ENCODE results near the gene TIE1. TPM values are rescaled to one million over a fixed set of nuclear protein-coding genes. Genes with fewer than 3 reads are reported as not detected.

TIE1 gene
- total and polyA plus RNA-seq, 2 of the 13 experiments (the other 11 are each of a cell fraction or from before 2014, with no cell fraction given), result 0.58 to 0.84 TPM

- DNase-seq (ENCODE audit: low spot score), result no peak
- Histone ChIP-seq H3K36me3 (replicated peaks in 1 of 2; ENCODE audit: control insufficient read depth in 1 of 2, insufficient read depth in 2 of 2, low read length in 2 of 2) (no peaks in the 10 kb centered on the region), H3K9me3 (ENCODE audit: low read length) (peaks cover 25% of the 10 kb centered on the region), H3K27me3 (ENCODE audit: control insufficient read depth in 1 of 2, insufficient read depth in 2 of 2, low read length in 2 of 2) (peaks cover 3 to 15% of the 10 kb centered on the region in 2 experiments; a peak in 3 of 5 replicates), H3K4me3 (replicated peaks in 1 of 3; ENCODE audit: insufficient read depth in 1 of 3, low read depth in 2 of 3, low read length in 3 of 3) (no peak overlapping the region), H3K27ac (ENCODE audit: extremely low read length, insufficient read depth, low read length) (no peak overlapping the region), H2AFZ (ENCODE audit: low read length) (no peak overlapping the region), H3K4me2 (ENCODE audit: low read depth, low read length) (no peak overlapping the region), H3K4me1 (ENCODE audit: insufficient read depth, low read length) (peaks cover 15% of the 10 kb centered on the region; the same call in 1 of the 2 replicates), H3K9ac (ENCODE audit: insufficient read depth, low read depth, low read length) (no peak overlapping the region), H4K20me1 (ENCODE audit: insufficient read depth, low read length) (no peaks in the 10 kb centered on the region), H3K79me2 (ENCODE audit: insufficient read depth, low read length) (no peaks in the 10 kb centered on the region)
- BruUV-seq (replicated peaks), result no TSS peak
- TF ChIP-seq SRF (IDR thresholded peaks at IDR 0.05; ENCODE audit: low read depth, low read length) (no peak), SMAD1 (CRISPR knock-in tag; IDR thresholded peaks at IDR 0.05; ENCODE audit: borderline replicate concordance, low read depth) (no peak), ZC3H4 (CRISPR knock-in tag; IDR thresholded peaks at IDR 0.05; ENCODE audit: borderline replicate concordance) (no peak), ZNF17 (CRISPR knock-in tag; IDR thresholded peaks at IDR 0.05) (no peak), ZNF124 (CRISPR knock-in tag; IDR thresholded peaks at IDR 0.05) (peak; percentile 54; the same call in 1 of the 2 replicates)
- 41% methylated on average over 5 of the region's 5 CpGs for WGBS (ENCODE audit: low lambda C conversion rate)
- FAIRE-seq, result no peak
- ATAC-seq, result no peak
- in situ Hi-C loops (cut with HindIII; ENCODE audit: extremely low pct_ligation_motif_present, low pct_unique_long_range_greater_than_20kb), result no loop called here
- POLR2A ChIA-PET, result no interaction called here
- intact Hi-C loops (cut with micrococcal nuclease; ENCODE audit: unreplicated experiment), result no loop called here
- CTCF ChIA-PET (ENCODE audit: low intra/inter-chr PET ratio, low total read pairs), result no interaction called here
These were observed 49.8 kb upstream of the TIE1 start for GRCh38 chr1:43251024-43251423.

- ChIA-PET CTCF (ENCODE audit: low intra/inter-chr PET ratio, low total read pairs) (no interaction called here), POLR2A (no interaction called here)
- Histone ChIP-seq H3K36me3 (replicated peaks in 1 of 2; ENCODE audit: control insufficient read depth in 1 of 2, insufficient read depth in 2 of 2, low read length in 2 of 2) (no peaks in the 10 kb centered on the region), H3K9me3 (ENCODE audit: low read length) (peaks cover 13% of the 10 kb centered on the region), H3K79me2 (ENCODE audit: insufficient read depth, low read length) (no peaks in the 10 kb centered on the region), H3K9ac (ENCODE audit: insufficient read depth, low read depth, low read length) (no peak overlapping the region), H2AFZ (ENCODE audit: low read length) (no peak overlapping the region), H3K4me1 (ENCODE audit: insufficient read depth, low read length) (peaks cover 9% of the 10 kb centered on the region; the same call in 1 of the 2 replicates), H3K4me2 (ENCODE audit: low read depth, low read length) (no peak overlapping the region), H3K4me3 (replicated peaks in 1 of 3; ENCODE audit: insufficient read depth in 1 of 3, low read depth in 2 of 3, low read length in 3 of 3) (no peak overlapping the region), H3K27ac (ENCODE audit: extremely low read length, insufficient read depth, low read length) (no peak overlapping the region), H3K27me3 (ENCODE audit: control insufficient read depth in 1 of 2, insufficient read depth in 2 of 2, low read length in 2 of 2) (peaks cover 3 to 15% of the 10 kb centered on the region in 2 experiments; a peak in 4 of 5 replicates), H4K20me1 (ENCODE audit: insufficient read depth, low read length) (no peaks in the 10 kb centered on the region)
- FAIRE-seq (no peak), DNase-seq (ENCODE audit: low spot score) (no peak), ATAC-seq (no peak)
- no TSS peak for BruUV-seq (replicated peaks)
- WGBS (ENCODE audit: low lambda C conversion rate), result 8% methylated on average over 1 of the region's 1 CpG
- intact Hi-C loops (cut with micrococcal nuclease; ENCODE audit: unreplicated experiment) (no loop called here), in situ Hi-C loops (cut with HindIII; ENCODE audit: extremely low pct_ligation_motif_present, low pct_unique_long_range_greater_than_20kb) (no loop called here)
- TF ChIP-seq HNRNPH1 (optimal IDR thresholded peaks at IDR 0.05; ENCODE audit: low read depth, low read length) (no peak), MXI1 (IDR thresholded peaks at IDR 0.05; ENCODE audit: borderline replicate concordance, low read depth, low read length) (no peak), PLSCR1 (CRISPR knock-in tag; IDR thresholded peaks at IDR 0.05; ENCODE audit: borderline replicate concordance) (no peak), AKAP8 (CRISPR knock-in tag; IDR thresholded peaks at IDR 0.05) (no peak), SMYD3 (CRISPR knock-in tag; IDR thresholded peaks at IDR 0.05) (no peak), SRSF9 (IDR thresholded peaks at IDR 0.05; ENCODE audit: borderline replicate concordance, insufficient read depth, low read depth, low read length, poor library complexity, severe bottlenecking) (no peak), ZNF777 (CRISPR knock-in tag; IDR thresholded peaks at IDR 0.05) (no peak), ZNF879 (CRISPR knock-in tag; IDR thresholded peaks at IDR 0.05) (no peak), SCMH1 (CRISPR knock-in tag; IDR thresholded peaks at IDR 0.05; ENCODE audit: borderline replicate concordance) (no peak), ZNF30 (CRISPR knock-in tag; IDR thresholded peaks at IDR 0.05) (no peak), KAT2B (IDR thresholded peaks at IDR 0.05; ENCODE audit: borderline replicate concordance, low read depth, low read length) (no peak), ATRX (CRISPR knock-in tag; IDR thresholded peaks at IDR 0.05; ENCODE audit: borderline replicate concordance) (no peak), DMAP1 (CRISPR knock-in tag; IDR thresholded peaks at IDR 0.05) (no peak), ZNF710 (CRISPR knock-in tag; IDR thresholded peaks at IDR 0.05; ENCODE audit: borderline replicate concordance) (no peak)
These were observed 48.6 kb upstream of the TIE1 start for GRCh38 chr1:43252225-43252624.

Data from HepG2 (cell line).